NT2/D1 (cell line): ENCODE measurements around the gene RINL.

Experiments
- DNase-seq: peaks from one replicate; pipeline ENCODE4 v3.0.0-alpha.2; 2011; ENCODE audit warnings: low read depth, low spot score
- H3K27me3 ChIP-seq: 2 replicates; pipeline ENCODE4 v1.6.0; 2011; ENCODE audit warnings: mild to moderate bottlenecking; ENCODE audit not compliant: insufficient read length, insufficient read depth
- H3K36me3 ChIP-seq: 2 replicates; pipeline ENCODE4 v1.6.1; 2011; ENCODE audit warnings: mild to moderate bottlenecking, low read length, mixed read lengths; ENCODE audit not compliant: insufficient read depth, insufficient read length
- H3K4me1 ChIP-seq: 2 replicates; pipeline ENCODE4 v1.5.1; 2011; ENCODE audit not compliant: insufficient read depth, insufficient read length
- H3K4me3 ChIP-seq: 2 replicates; pipeline ENCODE4 v1.5.1; 2011; ENCODE audit warnings: low read depth; ENCODE audit not compliant: insufficient read length
- H3K9ac ChIP-seq: 2 replicates; pipeline ENCODE4 v1.6.0; 2011; ENCODE audit warnings: low read depth; ENCODE audit not compliant: insufficient read length
- H3K9me3 ChIP-seq: 2 replicates; pipeline ENCODE4 v1.5.1; 2011; ENCODE audit warnings: mild to moderate bottlenecking, low read length; ENCODE audit not compliant: insufficient read depth
- SUZ12 ChIP-seq: IDR thresholded peaks from 2 replicates; pipeline ENCODE4 v1.6.1; 2011; ENCODE audit not compliant: insufficient read length, insufficient read depth; ENCODE audit errors: extremely low read depth
- YY1 ChIP-seq: IDR thresholded peaks from 2 replicates; pipeline ENCODE4 v1.6.1; 2011; ENCODE audit not compliant: insufficient read length, insufficient read depth
- ZNF274 ChIP-seq: IDR thresholded peaks from 2 replicates; pipeline ENCODE4 v1.6.1; 2011; ENCODE audit warnings: mild to moderate bottlenecking, low read depth, low read length

Gene RINL

GRCh38 chr19:38910488-38910887 lies 32.4 kb upstream of the RINL start:
- no peak for DNase-seq
- Histone ChIP-seq H3K27me3 (no peaks in the 10 kb centered on the region), H3K9me3 (peaks cover 6% of the 10 kb centered on the region; the same call in 1 of the 2 replicates), H3K36me3 (peaks cover 29% of the 10 kb centered on the region), H3K9ac (no peak overlapping the region), H3K4me3 (no peak overlapping the region), H3K4me1 (peaks cover 2% of the 10 kb centered on the region)
- no peak for TF ChIP-seq SUZ12
- TF ChIP-seq ZNF274: no peak
- no peak for TF ChIP-seq YY1

DNA sequence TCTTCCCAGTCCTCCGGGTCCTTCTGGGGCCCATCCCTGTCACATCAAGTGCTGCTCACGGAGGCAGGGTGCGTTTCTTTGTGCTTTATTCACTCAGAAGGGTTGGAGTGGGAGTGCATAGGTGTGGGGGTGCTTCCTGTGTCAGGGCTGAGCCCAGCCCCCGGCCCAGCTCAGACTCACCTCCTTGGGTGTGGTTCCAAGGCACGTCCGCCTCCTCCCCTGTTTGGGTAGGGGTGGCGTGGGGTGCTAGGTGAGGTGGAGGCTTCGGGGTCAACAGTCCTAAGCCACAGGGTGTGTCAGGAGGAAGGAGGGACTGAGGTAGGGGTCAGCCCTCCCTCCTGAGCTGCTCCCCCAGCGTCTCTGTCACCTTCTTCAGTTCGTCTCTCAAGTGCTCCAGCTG lies 30.8 kb upstream of the RINL start:
- Histone ChIP-seq H3K27me3 (no peaks in the 10 kb centered on the region), H3K4me1 (peaks cover 3% of the 10 kb centered on the region), H3K4me3 (no peak overlapping the region), H3K9me3 (peaks cover 6% of the 10 kb centered on the region; the same call in 1 of the 2 replicates), H3K9ac (no peak overlapping the region), H3K36me3 (peaks cover 45% of the 10 kb centered on the region)
- DNase-seq: no peak
- TF ChIP-seq ZNF274 (no peak), SUZ12 (no peak), YY1 (no peak)

GRCh38 chr19:38907670-38908069 lies 29.6 kb upstream of the RINL start:
- Histone ChIP-seq H3K9ac (no peak overlapping the region), H3K9me3 (peaks cover 6% of the 10 kb centered on the region; the same call in 1 of the 2 replicates), H3K27me3 (no peaks in the 10 kb centered on the region), H3K4me1 (peaks cover 3% of the 10 kb centered on the region), H3K36me3 (peaks cover 45% of the 10 kb centered on the region), H3K4me3 (no peak overlapping the region)
- no peak for TF ChIP-seq YY1
- no peak for TF ChIP-seq ZNF274
- TF ChIP-seq SUZ12: no peak
- DNase-seq: no peak

DNA sequence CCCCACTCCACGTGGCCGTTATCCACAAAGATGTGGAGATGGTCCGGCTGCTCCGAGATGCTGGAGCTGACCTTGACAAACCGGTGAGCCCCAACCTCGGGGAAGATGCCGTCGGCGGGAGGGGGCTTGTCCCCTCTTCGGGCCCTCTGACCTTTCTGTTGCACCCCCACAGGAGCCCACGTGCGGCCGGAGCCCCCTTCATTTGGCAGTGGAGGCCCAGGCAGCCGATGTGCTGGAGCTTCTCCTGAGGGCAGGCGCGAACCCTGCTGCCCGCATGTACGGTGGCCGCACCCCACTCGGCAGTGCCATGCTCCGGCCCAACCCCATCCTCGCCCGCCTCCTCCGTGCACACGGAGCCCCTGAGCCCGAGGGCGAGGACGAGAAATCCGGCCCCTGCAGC lies 29.2 kb upstream of the RINL start:
- Histone ChIP-seq H3K36me3 (peaks cover 45% of the 10 kb centered on the region), H3K4me1 (peaks cover 3% of the 10 kb centered on the region), H3K27me3 (no peaks in the 10 kb centered on the region), H3K9me3 (peaks cover 6% of the 10 kb centered on the region; the same call in 1 of the 2 replicates), H3K9ac (no peak overlapping the region), H3K4me3 (no peak overlapping the region)
- no peak for TF ChIP-seq ZNF274
- TF ChIP-seq YY1: no peak
- TF ChIP-seq SUZ12: no peak
- no peak for DNase-seq

GRCh38 chr19:38905620-38906019 lies 27.5 kb upstream of the RINL start:
- H3K9ac ChIP-seq: no peak overlapping the region
- peaks cover 45% of the 10 kb centered on the region for H3K36me3 ChIP-seq
- no peak for DNase-seq
- no peak for TF ChIP-seq YY1
- TF ChIP-seq SUZ12: no peak
- TF ChIP-seq ZNF274: no peak
- H3K4me1 ChIP-seq: peaks cover 2% of the 10 kb centered on the region
- H3K27me3 ChIP-seq: no peaks in the 10 kb centered on the region
- H3K4me3 ChIP-seq: no peak overlapping the region
- H3K9me3 ChIP-seq: peaks cover 6% of the 10 kb centered on the region; the same call in 1 of the 2 replicates

DNA sequence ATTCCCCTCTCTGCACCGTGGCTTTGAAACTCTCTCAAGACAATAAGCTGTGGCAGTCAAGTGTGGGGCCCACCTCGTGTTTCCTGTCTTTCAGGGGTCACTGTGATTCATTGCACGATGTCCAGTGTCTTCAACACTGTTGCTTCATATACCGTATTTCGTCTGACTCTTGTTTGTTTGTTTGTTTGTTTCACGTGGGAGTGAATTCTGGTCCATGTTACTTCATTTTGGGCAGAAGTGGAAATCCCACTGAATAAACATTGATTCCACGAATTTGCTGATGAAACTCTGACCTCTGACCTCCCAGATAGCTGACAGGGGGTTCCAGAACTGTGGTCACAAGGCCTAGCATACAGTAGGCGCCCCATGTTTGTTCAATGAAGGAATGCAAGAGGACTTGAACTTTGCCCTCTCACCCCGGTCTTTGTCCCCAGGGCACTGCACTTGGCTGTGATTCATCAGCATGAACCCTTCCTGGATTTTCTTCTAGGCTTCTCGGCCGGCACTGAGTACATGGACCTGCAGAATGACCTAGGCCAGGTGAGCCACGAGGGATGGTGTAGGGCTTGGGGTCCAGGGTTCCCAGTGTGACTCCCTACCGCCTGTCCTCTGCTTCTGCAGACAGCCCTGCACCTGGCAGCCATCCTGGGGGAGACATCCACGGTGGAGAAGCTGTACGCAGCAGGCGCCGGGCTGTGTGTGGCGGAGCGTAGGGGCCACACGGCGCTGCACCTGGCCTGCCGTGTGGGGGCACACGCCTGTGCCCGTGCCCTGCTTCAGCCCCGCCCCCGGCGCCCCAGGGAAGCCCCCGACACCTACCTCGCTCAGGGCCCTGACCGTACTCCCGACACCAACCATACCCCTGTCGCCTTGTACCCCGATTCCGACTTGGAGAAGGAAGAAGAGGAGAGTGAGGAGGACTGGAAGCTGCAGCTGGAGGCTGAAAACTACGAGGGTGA lies 26.8 kb upstream of the RINL start:
- no peak for TF ChIP-seq ZNF274
- TF ChIP-seq SUZ12: no peak
- TF ChIP-seq YY1: no peak
- no peak overlapping the region for H3K4me3 ChIP-seq
- H3K9ac ChIP-seq: no peak overlapping the region
- peaks cover 45% of the 10 kb centered on the region for H3K36me3 ChIP-seq
- H3K9me3 ChIP-seq: peaks cover 6% of the 10 kb centered on the region; the same call in 1 of the 2 replicates
- H3K4me1 ChIP-seq: peaks cover 2% of the 10 kb centered on the region
- no peak for DNase-seq
- no peaks in the 10 kb centered on the region for H3K27me3 ChIP-seq

DNA sequence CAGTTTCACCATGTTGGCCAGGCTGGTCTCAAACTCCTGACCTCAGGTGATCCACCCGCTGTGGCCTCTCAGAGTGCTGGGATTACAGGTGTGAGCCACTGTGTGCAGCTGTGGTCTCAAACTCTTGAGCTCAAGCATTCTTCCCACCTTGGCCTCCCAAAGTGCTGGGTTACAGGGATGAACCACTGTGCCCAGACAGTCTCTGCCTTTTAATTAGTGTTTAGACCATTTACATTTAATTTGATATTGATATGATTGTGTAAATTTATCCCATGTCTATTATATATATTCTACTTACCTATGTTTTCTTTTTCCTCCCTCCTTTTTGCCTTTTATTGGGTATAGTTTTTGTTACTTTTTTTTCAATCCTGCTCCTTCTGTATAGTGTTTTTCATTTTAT lies 23.6 kb upstream of the RINL start:
- Histone ChIP-seq H3K4me3 (no peak overlapping the region), H3K4me1 (peaks cover 9% of the 10 kb centered on the region), H3K36me3 (peaks cover 21% of the 10 kb centered on the region), H3K9ac (no peak overlapping the region), H3K9me3 (no peaks in the 10 kb centered on the region), H3K27me3 (peaks cover 5% of the 10 kb centered on the region)
- DNase-seq: no peak
- no peak for TF ChIP-seq SUZ12
- no peak for TF ChIP-seq ZNF274
- TF ChIP-seq YY1: no peak
